IPS-15b (cell line): ENCODE results near the gene EFNA5.
"Not testable (repeated sequence)": the region's sequence is repeated elsewhere in the genome, so short reads cannot be mapped to it uniquely, and the experiment has no call there.

Experiments
- H3K27me3 ChIP-seq: one replicate; pipeline ENCODE4 v1.6.1; 2013; ENCODE audit warnings: low read length; ENCODE audit not compliant: control insufficient read depth, insufficient read depth
- H3K36me3 ChIP-seq: one replicate; pipeline ENCODE4 v1.6.1; 2013; ENCODE audit warnings: low read length; ENCODE audit not compliant: control insufficient read depth, insufficient read depth
- H3K4me1 ChIP-seq: one replicate; pipeline ENCODE4 v1.6.1; 2013; ENCODE audit warnings: mild to moderate bottlenecking, low read length; ENCODE audit not compliant: control insufficient read depth, insufficient read depth
- H3K4me3 ChIP-seq: one replicate; pipeline ENCODE4 v1.5.1; 2013; ENCODE audit warnings: low read depth, low read length
- H3K9ac ChIP-seq: one replicate; pipeline ENCODE4 v1.6.1; 2013; ENCODE audit warnings: low read depth, mild to moderate bottlenecking, low read length
- H3K9me3 ChIP-seq: one replicate; pipeline ENCODE4 v1.6.1; 2013; ENCODE audit warnings: mild to moderate bottlenecking, low read length; ENCODE audit not compliant: control insufficient read depth, insufficient read depth

Gene EFNA5

GRCh38 chr5:107346580-107346979, 324.2 kb downstream of the EFNA5 start:
- H3K9ac ChIP-seq, H3K27me3 ChIP-seq, H3K9me3 ChIP-seq, H3K36me3 ChIP-seq, H3K4me1 ChIP-seq, H3K4me3 ChIP-seq: not testable (repeated sequence)

- Histone ChIP-seq H3K4me1 (peaks cover 7% of the 10 kb centered on the region), H3K4me3 (no peak overlapping the region), H3K27me3 (no peaks in the 10 kb centered on the region), H3K9me3 (peaks cover 6% of the 10 kb centered on the region), H3K9ac (no peak overlapping the region), H3K36me3 (no peaks in the 10 kb centered on the region)
These were observed 328.4 kb downstream of the EFNA5 start for GRCh38 chr5:107342371-107342770.

- no peaks in the 10 kb centered on the region for H3K36me3 ChIP-seq
- no peak overlapping the region for H3K9ac ChIP-seq
- peaks cover 6% of the 10 kb centered on the region for H3K9me3 ChIP-seq
- H3K4me3 ChIP-seq, result no peak overlapping the region
- H3K4me1 ChIP-seq, result peaks cover 7% of the 10 kb centered on the region
- H3K27me3 ChIP-seq, result no peaks in the 10 kb centered on the region
These were observed 329.2 kb downstream of the EFNA5 start for GRCh38 chr5:107341376-107342084.

- H3K4me1 ChIP-seq, result peaks cover 7% of the 10 kb centered on the region
- no peaks in the 10 kb centered on the region for H3K27me3 ChIP-seq
- no peak overlapping the region for H3K4me3 ChIP-seq
- H3K36me3 ChIP-seq, result no peaks in the 10 kb centered on the region
- H3K9me3 ChIP-seq, result peaks cover under 1% of the 10 kb centered on the region
- no peak overlapping the region for H3K9ac ChIP-seq
These were observed 330.1 kb downstream of the EFNA5 start for GRCh38 chr5:107340631-107341030.

GRCh38 chr5:107338335-107338734, 332.4 kb downstream of the EFNA5 start:
- no peaks in the 10 kb centered on the region for H3K27me3 ChIP-seq
- no peaks in the 10 kb centered on the region for H3K9me3 ChIP-seq
- H3K9ac ChIP-seq, result no peak overlapping the region
- H3K36me3 ChIP-seq, result no peaks in the 10 kb centered on the region
- no peak overlapping the region for H3K4me3 ChIP-seq
- peaks cover 7% of the 10 kb centered on the region for H3K4me1 ChIP-seq

- no peak overlapping the region for H3K9ac ChIP-seq
- H3K36me3 ChIP-seq, result no peaks in the 10 kb centered on the region
- H3K4me3 ChIP-seq, result no peak overlapping the region
- peaks cover 4% of the 10 kb centered on the region for H3K4me1 ChIP-seq
- no peaks in the 10 kb centered on the region for H3K9me3 ChIP-seq
- H3K27me3 ChIP-seq, result no peaks in the 10 kb centered on the region
These were observed 333.5 kb downstream of the EFNA5 start for GRCh38 chr5:107337281-107337680.

- Histone ChIP-seq H3K9ac (no peak overlapping the region), H3K27me3 (no peaks in the 10 kb centered on the region)
These were observed 338.9 kb downstream of the EFNA5 start for GRCh38 chr5:107331882-107332281.

GRCh38 chr5:107331312-107331711, 339.4 kb downstream of the EFNA5 start:
- Histone ChIP-seq H3K9me3 (no peaks in the 10 kb centered on the region), H3K36me3 (no peaks in the 10 kb centered on the region), H3K4me1 (no peaks in the 10 kb centered on the region)

More at GRCh38 chr5:107331882-107332281, 338.9 kb downstream of the EFNA5 start:
- Histone ChIP-seq H3K9me3 (no peaks in the 10 kb centered on the region), H3K4me3 (no peak overlapping the region), H3K4me1 (no peaks in the 10 kb centered on the region), H3K36me3 (no peaks in the 10 kb centered on the region)

GRCh38 chr5:107330903-107331302, 339.8 kb downstream of the EFNA5 start:
- H3K9ac ChIP-seq, result no peak overlapping the region
- H3K36me3 ChIP-seq, result no peaks in the 10 kb centered on the region
- no peaks in the 10 kb centered on the region for H3K4me1 ChIP-seq
- no peaks in the 10 kb centered on the region for H3K27me3 ChIP-seq
- H3K9me3 ChIP-seq, result no peaks in the 10 kb centered on the region
- H3K4me3 ChIP-seq, result no peak overlapping the region

More at GRCh38 chr5:107331312-107331711, 339.4 kb downstream of the EFNA5 start:
- no peaks in the 10 kb centered on the region for H3K27me3 ChIP-seq
- no peak overlapping the region for H3K9ac ChIP-seq
- no peak overlapping the region for H3K4me3 ChIP-seq

GRCh38 chr5:107329850-107330249, 340.9 kb downstream of the EFNA5 start:
- Histone ChIP-seq H3K9me3 (no peaks in the 10 kb centered on the region), H3K36me3 (no peaks in the 10 kb centered on the region), H3K4me1 (no peaks in the 10 kb centered on the region), H3K9ac (no peak overlapping the region), H3K27me3 (no peaks in the 10 kb centered on the region), H3K4me3 (no peak overlapping the region)
